CD4-positive, alpha-beta T cell treated with Interleukin-10 for 1 hour (primary cell): Measurements from ENCODE around the gene DCPS.
"Not testable (repeated sequence)": the region's sequence is repeated elsewhere in the genome, so short reads cannot be mapped to it uniquely, and the experiment has no call there.

ENCODE experiments used
- DNase-seq: peaks from one replicate; pipeline ENCODE4 v3.0.0-alpha.2; 2020

The DCPS gene

GRCh38 chr11:126385991-126386728 is 82.3 kb downstream of the DCPS start:
- no peak for DNase-seq

- not testable (repeated sequence) for DNase-seq
Observed at GRCh38 chr11:126386729-126387071, 82.8 kb downstream of the DCPS start.

GRCh38 chr11:126387857-126388256 is 84.0 kb downstream of the DCPS start:
- DNase-seq: no peak

GRCh38 chr11:126390272-126390867 is 86.5 kb downstream of the DCPS start:
- no peak for DNase-seq

- DNase-seq: no peak
Observed at GRCh38 chr11:126391286-126391954, 87.6 kb downstream of the DCPS start.

- no peak for DNase-seq
Observed at GRCh38 chr11:126391970-126392632, 88.2 kb downstream of the DCPS start.

- no peak for DNase-seq
Observed at GRCh38 chr11:126392633-126393013, 88.8 kb downstream of the DCPS start.

GRCh38 chr11:126393143-126393542 is 89.3 kb downstream of the DCPS start:
- no peak for DNase-seq

- DNase-seq: no peak
Observed at GRCh38 chr11:126394036-126394435, 90.2 kb downstream of the DCPS start.

- not testable (repeated sequence) for DNase-seq
Observed at GRCh38 chr11:126394634-126395072, 90.8 kb downstream of the DCPS start.
